ENCODE results near the gene HAUS2.

GRCh38 chr15:42508263-42508690 lies 40.4 kb upstream of the HAUS2 start:
- TF ChIP-seq CTCF (conservative IDR thresholded peaks at IDR 0.05; ENCODE audit: low read depth, low read length), result no peak
- TF ChIP-seq POLR2A (IDR thresholded peaks at IDR 0.05; ENCODE audit: low read depth, low read length), result no peak
- TF ChIP-seq RCOR1 (IDR thresholded peaks at IDR 0.05; ENCODE audit: insufficient replicate concordance, low read length), result no peak
- no peak for TF ChIP-seq RAD21 (IDR thresholded peaks at IDR 0.05; ENCODE audit: low read length)
- TF ChIP-seq BHLHE40 (IDR thresholded peaks at IDR 0.05; ENCODE audit: low read depth, low read length), result no peak
- TF ChIP-seq CEBPB (IDR thresholded peaks at IDR 0.05; ENCODE audit: low read depth, low read length), result no peak
- no peak for TF ChIP-seq SMC3 (IDR thresholded peaks at IDR 0.05; ENCODE audit: low read depth, low read length)
- no peak for TF ChIP-seq CHD1 (IDR thresholded peaks at IDR 0.05; ENCODE audit: low read depth, low read length)
- TF ChIP-seq FOS (IDR thresholded peaks at IDR 0.05; ENCODE audit: low read depth, low read length), result no peak
- TF ChIP-seq MXI1 (IDR thresholded peaks at IDR 0.05; ENCODE audit: borderline replicate concordance, low read depth, low read length), result no peak

Measured in IMR-90 (cell line).